HG03521 (cell line): ENCODE results near the gene ADD3.
"Not testable (repeated sequence)": the region's sequence is repeated elsewhere in the genome, so short reads cannot be mapped to it uniquely, and the experiment has no call there.

ENCODE experiments used
- ATAC-seq: cut with Tn5 transposase; IDR thresholded peaks from one replicate; pipeline ENCODE4 v1.9.1; 2021; ENCODE audit warnings: mild to moderate bottlenecking, moderate library complexity; ENCODE audit not compliant: unreplicated experiment

Gene ADD3

GRCh38 chr10:110094786-110095185, 87.0 kb downstream of the ADD3 start:
- no peak for ATAC-seq

- no peak for ATAC-seq
Measured at GRCh38 chr10:110101464-110102144, 93.8 kb downstream of the ADD3 start.

GRCh38 chr10:110103921-110104461, 96.2 kb downstream of the ADD3 start:
- ATAC-seq = no peak

GRCh38 chr10:110105873-110106272, 98.1 kb downstream of the ADD3 start:
- ATAC-seq = no peak

GRCh38 chr10:110107430-110107829, 99.6 kb downstream of the ADD3 start:
- ATAC-seq = no peak

GRCh38 chr10:110107887-110108286, 100.1 kb downstream of the ADD3 start:
- ATAC-seq = no peak

GRCh38 chr10:110109511-110109910, 101.7 kb downstream of the ADD3 start:
- no peak for ATAC-seq

- no peak for ATAC-seq
Measured at GRCh38 chr10:110110338-110110737, 102.6 kb downstream of the ADD3 start.

GRCh38 chr10:110113670-110114337, 106.0 kb downstream of the ADD3 start:
- no peak for ATAC-seq

- not testable (repeated sequence) for ATAC-seq
Measured at GRCh38 chr10:110114668-110115067, 106.9 kb downstream of the ADD3 start.

GRCh38 chr10:110115784-110116520, 108.2 kb downstream of the ADD3 start:
- ATAC-seq = no peak

GRCh38 chr10:110118891-110119621, 111.3 kb downstream of the ADD3 start:
- no peak for ATAC-seq

- no peak for ATAC-seq
Measured at GRCh38 chr10:110123594-110123993, 115.8 kb downstream of the ADD3 start.

- no peak for ATAC-seq
Measured at GRCh38 chr10:110129490-110129889, 121.7 kb downstream of the ADD3 start.

GRCh38 chr10:110134917-110135316, 127.1 kb downstream of the ADD3 start:
- ATAC-seq = no peak

- ATAC-seq = not testable (repeated sequence)
Measured at GRCh38 chr10:110135836-110136235, 128.1 kb downstream of the ADD3 start.

- peak; percentile 52 for ATAC-seq
Measured at GRCh38 chr10:110137142-110137545, 129.4 kb downstream of the ADD3 start.

GRCh38 chr10:110138197-110138812, 130.5 kb downstream of the ADD3 start:
- ATAC-seq = peak; percentile 61

- no peak for ATAC-seq
Measured at GRCh38 chr10:110141185-110141584, 133.4 kb downstream of the ADD3 start.

- no peak for ATAC-seq
Measured at GRCh38 chr10:110141871-110142635, 134.3 kb downstream of the ADD3 start.
